BLaER1 treated with 17β-estradiol and CSF1 and Interleukin-3, amounts not matched to agents 10 nM and 100 nM (cell line): ENCODE measurements around the gene MZF1.
A peak's percentile ranks its signal among the peaks of the same experiment; 100 is the strongest.

Experiments used
- H3K27ac ChIP-seq, 11 experiments: shearing (Covaris generic); formaldehyde crosslinking; 2 replicates each; pipeline ENCODE4 v1.8.1; 2022
- H3K27me3 ChIP-seq, 11 experiments: shearing (Covaris generic); formaldehyde crosslinking; 2 replicates each; pipeline ENCODE4 v1.8.1; 2022
- H3K36me3 ChIP-seq, 11 experiments: shearing (Covaris generic); formaldehyde crosslinking; 2 replicates each; pipeline ENCODE4 v1.8.1; 2022
- H3K4me1 ChIP-seq, 10 experiments: shearing (Covaris generic); formaldehyde crosslinking; 2 replicates each; pipeline ENCODE4 v1.8.1; 2022
- H3K4me2 ChIP-seq, 11 experiments: shearing (Covaris generic); formaldehyde crosslinking; 2 replicates each; pipeline ENCODE4 v1.8.1; 2022
- H3K4me3 ChIP-seq, 10 experiments: shearing (Covaris generic); formaldehyde crosslinking; 2 replicates each; pipeline ENCODE4 v1.8.1; 2022
- H3K9ac ChIP-seq, 11 experiments: shearing (Covaris generic); formaldehyde crosslinking; 2 replicates each; pipeline ENCODE4 v1.8.1; 2022
- H3K9me3 ChIP-seq, 11 experiments: shearing (Covaris generic); formaldehyde crosslinking; replicated peaks in 1 of 11; 2 replicates each; pipeline ENCODE4 v1.8.1; 2022
- H4K20me1 ChIP-seq, 11 experiments: shearing (Covaris generic); formaldehyde crosslinking; 2 replicates each; pipeline ENCODE4 v1.8.1; 2022
- Cebpa-rat ChIP-seq, 11 experiments: shearing (Covaris generic); IDR thresholded peaks; 2 replicates each; pipeline ENCODE4 v1.8.1; 2022

Gene MZF1

DNA sequence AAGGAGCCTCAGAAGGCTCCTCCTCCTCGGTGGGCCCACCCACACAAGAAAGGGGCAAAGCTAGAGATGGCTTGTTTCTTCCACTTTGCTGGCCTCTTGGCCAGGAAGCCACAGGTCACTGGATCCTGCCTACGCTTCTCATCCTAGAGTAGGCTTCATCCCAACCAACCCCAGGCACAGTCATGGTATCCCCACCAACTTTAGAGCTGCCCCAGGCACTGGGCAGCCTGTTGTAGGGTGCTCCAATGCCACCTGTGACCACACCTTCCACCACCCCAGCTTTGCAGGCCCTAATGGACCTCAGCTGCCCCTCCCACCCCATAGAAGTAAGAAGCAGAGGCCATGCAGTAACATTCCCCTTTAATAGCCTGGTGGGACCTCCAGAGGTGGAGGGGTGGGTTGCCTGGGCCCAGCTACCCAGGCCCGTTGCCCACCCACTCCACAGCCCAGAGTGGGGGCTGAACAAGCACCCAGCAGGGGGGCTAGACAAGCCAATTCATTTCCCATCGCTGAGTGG lies 17.7 kb downstream of the MZF1 start:
- peak overlapping the region; percentile 61 to 96 (median 72) for H3K4me3 ChIP-seq
- peak overlapping the region; percentile 82 to 98 (median 94) for H3K9ac ChIP-seq
- H3K27me3 ChIP-seq = no peaks in the 10 kb centered on the region
- no peaks in the 10 kb centered on the region for H3K9me3 ChIP-seq
- H3K4me1 ChIP-seq = peaks cover 48 to 74% (median 54%) of the 10 kb centered on the region in 10 experiments
- peak overlapping the region; percentile 89 to 100 (median 98) for H3K4me2 ChIP-seq
- no peak for TF ChIP-seq Cebpa-rat (IDR thresholded peaks at IDR 0.05)
- peaks cover 12 to 62% (median 42%) of the 10 kb centered on the region in 11 experiments; a peak in 21 of 22 replicates for H4K20me1 ChIP-seq
- peak overlapping the region; percentile 75 to 99 (median 97) for H3K27ac ChIP-seq
- H3K36me3 ChIP-seq = peaks cover 46 to 60% (median 54%) of the 10 kb centered on the region in 11 experiments

DNA sequence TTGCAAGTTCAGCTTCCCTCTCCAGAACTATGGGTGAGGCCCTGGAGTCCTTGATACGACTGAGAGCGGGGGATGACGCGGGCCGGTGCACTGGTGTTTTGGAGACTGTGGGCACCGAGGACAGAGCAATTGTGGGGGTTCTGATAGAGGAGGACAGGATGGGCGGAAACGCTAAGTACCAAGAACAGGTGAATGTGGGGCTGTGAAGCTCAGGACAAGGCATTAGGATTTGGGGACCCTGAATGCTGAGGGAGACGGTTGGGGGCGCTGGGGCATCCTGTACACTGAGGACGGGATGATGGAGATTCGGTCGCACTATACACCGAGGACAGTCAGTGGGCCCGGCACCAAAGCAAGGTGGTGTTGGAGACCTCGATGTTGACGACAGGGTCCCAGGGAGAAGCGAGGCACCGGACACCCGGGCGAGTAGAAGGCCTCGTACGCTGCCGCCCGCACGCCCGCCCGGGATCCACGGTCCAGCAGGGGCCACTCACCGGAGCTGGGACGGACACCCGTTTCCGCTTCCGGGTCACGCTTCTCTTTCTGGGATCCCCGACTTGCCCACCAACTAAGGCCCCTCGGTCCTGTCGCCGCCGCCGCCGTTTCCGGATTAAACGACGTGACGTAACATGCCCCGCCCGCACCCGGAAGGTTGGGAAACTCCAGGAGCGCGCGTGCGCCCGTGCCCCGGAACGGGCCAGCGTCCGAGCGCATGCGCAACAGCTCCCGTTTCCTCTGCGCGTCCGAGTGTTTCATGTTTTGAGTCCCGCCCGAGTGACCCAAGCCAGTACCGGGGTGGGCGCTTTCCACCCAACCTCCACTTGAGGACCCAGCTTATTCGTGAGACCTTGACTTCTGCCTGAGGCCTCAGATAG lies 18.4 kb downstream of the MZF1 start, which contains the start of gene CHMP2A:
Gene CHMP2A (minus strand): TSS at position 612 of the 875 bp plus-strand sequence. CDS start 893 bp downstream, outside the sequence.
- Histone ChIP-seq H3K9me3 (no peaks in the 10 kb centered on the region), H3K9ac (peak within 1 kb of the TSS; percentile 89 to 98 (median 96)), H3K27me3 (no peaks in the 10 kb centered on the region), H3K4me3 (peak within 1 kb of the TSS; percentile 61 to 98 (median 90)), H3K4me2 (peak within 1 kb of the TSS; percentile 89 to 100 (median 98)), H3K4me1 (peaks cover 41 to 74% (median 48%) of the 10 kb centered on the region in 10 experiments), H3K27ac (peak within 1 kb of the TSS; percentile 75 to 99 (median 98)), H4K20me1 (peaks cover 19 to 69% (median 49%) of the 10 kb centered on the region in 11 experiments; a peak in 21 of 22 replicates), H3K36me3 (peaks cover 53 to 67% (median 61%) of the 10 kb centered on the region in 11 experiments)
- peak in 9 of 11 experiments; percentile 40 to 92 (median 68); a peak in 12 of 22 replicates for TF ChIP-seq Cebpa-rat (IDR thresholded peaks at IDR 0.05)

DNA sequence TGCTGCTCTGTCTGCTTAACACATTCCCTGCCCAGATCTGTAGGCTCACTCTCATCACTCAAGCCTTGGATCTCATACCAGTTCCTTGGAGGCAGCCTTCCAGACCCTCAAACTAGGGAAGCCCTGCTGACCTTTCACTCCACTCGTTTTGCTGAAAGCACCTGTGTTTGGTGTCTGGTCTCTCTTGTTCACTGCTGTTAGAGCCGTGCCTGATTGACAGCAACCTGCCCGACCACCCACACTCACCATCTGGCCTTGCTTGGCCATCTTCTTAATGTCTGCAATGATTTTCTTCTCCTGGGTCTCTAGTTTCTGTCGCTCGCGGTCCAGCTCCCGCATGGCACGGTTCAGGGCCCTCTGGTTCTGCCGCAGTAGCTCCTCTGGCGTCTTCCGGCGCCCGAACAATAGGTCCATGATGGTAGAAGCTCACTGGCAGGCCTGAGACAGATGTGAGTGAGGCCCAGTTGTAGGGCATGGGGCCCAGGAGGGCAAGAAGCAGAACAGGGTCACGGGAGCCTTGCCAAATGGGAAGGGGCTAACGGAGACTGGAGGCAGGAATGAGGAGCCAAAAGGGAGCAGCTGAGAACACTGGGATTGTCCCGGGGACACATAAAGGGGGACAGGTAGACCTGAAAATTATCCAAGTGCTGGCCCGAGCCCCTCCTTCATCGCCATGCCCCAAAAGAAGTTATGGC lies 19.2 kb downstream of the MZF1 start:
- peak overlapping the region; percentile 82 to 98 (median 94) for H3K9ac ChIP-seq
- H4K20me1 ChIP-seq = peaks cover 26 to 76% (median 57%) of the 10 kb centered on the region in 11 experiments; a peak in 21 of 22 replicates
- peaks cover 61 to 75% (median 69%) of the 10 kb centered on the region in 11 experiments for H3K36me3 ChIP-seq
- no peak for TF ChIP-seq Cebpa-rat (IDR thresholded peaks at IDR 0.05)
- peak overlapping the region; percentile 89 to 100 (median 98) for H3K4me2 ChIP-seq
- H3K4me1 ChIP-seq = peaks cover 38 to 76% (median 45%) of the 10 kb centered on the region in 10 experiments
- H3K4me3 ChIP-seq = peak overlapping the region; percentile 61 to 96 (median 72)
- no peaks in the 10 kb centered on the region for H3K9me3 ChIP-seq
- H3K27ac ChIP-seq = peak overlapping the region; percentile 75 to 99 (median 97)
- H3K27me3 ChIP-seq = no peaks in the 10 kb centered on the region

- Histone ChIP-seq H3K4me1 (peaks cover 40 to 85% (median 51%) of the 10 kb centered on the region in 10 experiments), H3K9me3 (no peaks in the 10 kb centered on the region), H3K9ac (peak overlapping the region in 3 of 11 experiments; percentile 7 to 97 (median 21); a peak in 3 of 22 replicates), H3K36me3 (peaks cover 74 to 88% (median 82%) of the 10 kb centered on the region in 11 experiments), H3K4me3 (no peak overlapping the region), H4K20me1 (peaks cover 37 to 85% (median 70%) of the 10 kb centered on the region in 11 experiments; a peak in 21 of 22 replicates), H3K4me2 (peak overlapping the region in 5 of 11 experiments; percentile 26 to 100 (median 100); a peak in 4 of 22 replicates), H3K27me3 (no peaks in the 10 kb centered on the region), H3K27ac (no peak overlapping the region)
- no peak for TF ChIP-seq Cebpa-rat (IDR thresholded peaks at IDR 0.05)
Measured at GRCh38 chr19:58552655-58553054, 20.5 kb downstream of the MZF1 start.

GRCh38 chr19:58551577-58552471 lies 21.3 kb downstream of the MZF1 start:
- Histone ChIP-seq H4K20me1 (peaks cover 45 to 85% (median 71%) of the 10 kb centered on the region in 11 experiments; a peak in 21 of 22 replicates), H3K27ac (no peak overlapping the region), H3K4me3 (no peak overlapping the region), H3K4me1 (peaks cover 41 to 87% (median 54%) of the 10 kb centered on the region in 10 experiments), H3K27me3 (no peaks in the 10 kb centered on the region), H3K9me3 (no peaks in the 10 kb centered on the region), H3K9ac (no peak overlapping the region; a peak in 1 of 22 replicates), H3K4me2 (peak overlapping the region in 2 of 11 experiments; percentile 100; a peak in 1 of 22 replicates), H3K36me3 (peaks cover 78 to 91% (median 85%) of the 10 kb centered on the region in 11 experiments)
- TF ChIP-seq Cebpa-rat (IDR thresholded peaks at IDR 0.05) = no peak

DNA sequence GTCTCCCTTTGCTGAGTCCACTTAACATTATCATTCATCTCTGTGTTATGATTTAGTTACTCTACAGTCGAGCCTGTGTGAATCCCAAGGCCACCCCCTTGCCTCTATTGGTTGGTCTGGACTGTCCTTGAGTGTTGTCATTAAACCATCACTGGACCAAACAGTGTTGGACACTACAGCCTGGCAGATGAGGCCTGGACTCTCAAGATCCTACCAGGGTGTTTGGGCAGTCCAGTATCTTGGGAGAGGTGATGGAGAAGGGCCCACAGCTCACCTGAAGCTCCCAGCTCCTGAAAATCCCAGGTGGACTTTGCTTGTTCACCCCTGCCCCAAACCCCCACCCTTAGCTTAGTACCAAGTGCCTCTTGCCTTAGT lies 22.0 kb downstream of the MZF1 start:
- Histone ChIP-seq H4K20me1 (peaks cover 52 to 85% (median 74%) of the 10 kb centered on the region in 11 experiments), H3K4me2 (0 out of 22 replicates have a peak overlapping the region, but pooled peaks of 1 of the 11 experiments have one; percentile 17), H3K27me3 (no peaks in the 10 kb centered on the region), H3K9ac (no peak overlapping the region), H3K36me3 (peaks cover 74 to 91% (median 84%) of the 10 kb centered on the region in 11 experiments), H3K4me3 (no peak overlapping the region), H3K27ac (no peak overlapping the region), H3K9me3 (no peaks in the 10 kb centered on the region), H3K4me1 (peaks cover 40 to 87% (median 53%) of the 10 kb centered on the region in 10 experiments)
- no peak for TF ChIP-seq Cebpa-rat (IDR thresholded peaks at IDR 0.05)

DNA sequence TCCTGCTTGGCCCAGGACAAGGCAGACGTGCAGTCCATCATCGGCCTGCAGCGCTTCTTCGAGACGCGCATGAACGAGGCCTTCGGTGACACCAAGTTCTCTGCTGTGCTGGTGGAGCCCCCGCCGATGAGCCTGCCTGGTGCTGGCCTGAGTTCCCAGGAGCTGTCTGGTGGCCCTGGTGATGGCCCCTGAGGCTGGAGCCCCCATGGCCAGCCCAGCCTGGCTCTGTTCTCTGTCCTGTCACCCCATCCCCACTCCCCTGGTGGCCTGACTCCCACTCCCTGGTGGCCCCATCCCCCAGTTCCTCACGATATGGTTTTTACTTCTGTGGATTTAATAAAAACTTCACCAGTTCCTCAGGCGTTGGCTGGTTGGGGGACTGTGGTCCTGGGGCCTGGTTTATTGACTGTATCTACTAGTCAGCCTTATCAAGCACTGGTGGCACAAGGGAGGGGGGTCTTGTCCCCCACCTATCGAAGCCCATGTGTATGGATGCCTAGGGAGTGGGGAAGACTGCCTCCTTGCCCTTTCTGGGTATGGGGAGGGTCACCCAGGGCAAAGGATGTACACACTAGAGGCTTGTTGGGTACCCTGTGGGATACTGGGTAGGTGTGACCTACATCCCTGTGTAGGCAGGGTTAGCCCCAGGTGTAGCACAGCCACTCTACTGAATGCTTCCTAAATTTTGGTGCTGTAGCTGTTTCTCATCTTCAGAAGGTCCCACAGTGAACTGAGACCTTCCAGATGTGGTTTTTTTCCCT lies 22.6 kb downstream of the MZF1 start:
- no peak for TF ChIP-seq Cebpa-rat (IDR thresholded peaks at IDR 0.05)
- Histone ChIP-seq H3K4me2 (0 out of 22 replicates have a peak overlapping the region, but pooled peaks of 1 of the 11 experiments have one; percentile 4), H3K27me3 (no peaks in the 10 kb centered on the region), H3K36me3 (peaks cover 74 to 91% (median 84%) of the 10 kb centered on the region in 11 experiments), H3K27ac (no peak overlapping the region), H4K20me1 (peaks cover 58 to 90% (median 80%) of the 10 kb centered on the region in 11 experiments), H3K4me3 (no peak overlapping the region), H3K4me1 (peaks cover 39 to 86% (median 52%) of the 10 kb centered on the region in 10 experiments), H3K9ac (0 out of 22 replicates have a peak overlapping the region, but pooled peaks of 1 of the 11 experiments have one; percentile 10), H3K9me3 (no peaks in the 10 kb centered on the region)
